Karpas-422 (cell line): ENCODE results near the gene NAT14. TPM values are rescaled to one million over a fixed set of nuclear protein-coding genes. Genes with fewer than 3 reads are reported as not detected.

ENCODE experiments used
- DNase-seq: peaks from one replicate; pipeline ENCODE4 v3.0.0-alpha.2; 2015
- H2AFZ ChIP-seq: fragments of 200-600 bp; sonication (generic); 2 replicates; pipeline ENCODE4 v1.6.1; 2014; ENCODE audit warnings: antibody characterized with exemption, low read length, mixed read lengths
- H3K27ac ChIP-seq: fragments of 200-600 bp; sonication (generic); 2 replicates; pipeline ENCODE4 v1.5.1; 2014; ENCODE audit warnings: mild to moderate bottlenecking, low read length, moderate library complexity
- H3K27me3 ChIP-seq: fragments of 200-600 bp; sonication (generic); 2 replicates; pipeline ENCODE4 v1.6.1; 2014; ENCODE audit warnings: low read length, mixed read lengths
- H3K36me3 ChIP-seq: fragments of 200-600 bp; sonication (generic); 2 replicates; pipeline ENCODE4 v1.6.1; 2014; ENCODE audit warnings: low read length, mixed read lengths; ENCODE audit not compliant: insufficient read depth
- H3K4me1 ChIP-seq: fragments of 200-600 bp; sonication (generic); 2 replicates; pipeline ENCODE4 v1.6.1; 2014; ENCODE audit warnings: mild to moderate bottlenecking, low read length, mixed read lengths
- H3K4me2 ChIP-seq: fragments of 200-600 bp; sonication (generic); 2 replicates; pipeline ENCODE4 v1.6.1; 2014; ENCODE audit warnings: low read length, low read depth, mild to moderate bottlenecking; ENCODE audit not compliant: poor library complexity, severe bottlenecking
- H3K4me3 ChIP-seq: fragments of 200-600 bp; sonication (generic); 2 replicates; pipeline ENCODE4 v1.5.1; 2014; ENCODE audit warnings: mild to moderate bottlenecking, antibody characterized with exemption, low read length, mixed read lengths
- H3K79me2 ChIP-seq: fragments of 200-600 bp; sonication (generic); 2 replicates; pipeline ENCODE4 v1.6.1; 2014; ENCODE audit warnings: mild to moderate bottlenecking, low read length, mixed read lengths
- H3K9ac ChIP-seq: fragments of 200-600 bp; sonication (generic); 2 replicates; pipeline ENCODE4 v1.6.0; 2014; ENCODE audit warnings: low read length
- H3K9me2 ChIP-seq: fragments of 200-600 bp; sonication (generic), shearing (Covaris generic); replicated peaks from 2 replicates; pipeline ENCODE4 v1.6.0; 2014; ENCODE audit warnings: mild to moderate bottlenecking, low read length, moderate library complexity; ENCODE audit not compliant: insufficient read depth
- H3K9me3 ChIP-seq: fragments of 300-700, 200-600 bp; sonication (generic); 2 replicates; pipeline ENCODE4 v1.6.1; 2014; ENCODE audit warnings: low read length, mixed read lengths
- H4K20me1 ChIP-seq: fragments of 200-600 bp; sonication (generic); 2 replicates; pipeline ENCODE4 v1.6.1; 2014; ENCODE audit warnings: mild to moderate bottlenecking, antibody characterized with exemption, low read length, low read depth; ENCODE audit not compliant: insufficient read depth
- total RNA-seq: library from RNA; depleted of rRNA; stranded (reverse); fragments of >200 nt; shearing (Covaris generic); gene quantifications from 2 replicates; pipeline ENCODE4 v1.2.3, GENCODE V29; 2014; ENCODE audit warnings: low replicate concordance

NAT14 gene
- total RNA-seq, 1 experiment from 2014 or later, result 29.7 TPM

DNA sequence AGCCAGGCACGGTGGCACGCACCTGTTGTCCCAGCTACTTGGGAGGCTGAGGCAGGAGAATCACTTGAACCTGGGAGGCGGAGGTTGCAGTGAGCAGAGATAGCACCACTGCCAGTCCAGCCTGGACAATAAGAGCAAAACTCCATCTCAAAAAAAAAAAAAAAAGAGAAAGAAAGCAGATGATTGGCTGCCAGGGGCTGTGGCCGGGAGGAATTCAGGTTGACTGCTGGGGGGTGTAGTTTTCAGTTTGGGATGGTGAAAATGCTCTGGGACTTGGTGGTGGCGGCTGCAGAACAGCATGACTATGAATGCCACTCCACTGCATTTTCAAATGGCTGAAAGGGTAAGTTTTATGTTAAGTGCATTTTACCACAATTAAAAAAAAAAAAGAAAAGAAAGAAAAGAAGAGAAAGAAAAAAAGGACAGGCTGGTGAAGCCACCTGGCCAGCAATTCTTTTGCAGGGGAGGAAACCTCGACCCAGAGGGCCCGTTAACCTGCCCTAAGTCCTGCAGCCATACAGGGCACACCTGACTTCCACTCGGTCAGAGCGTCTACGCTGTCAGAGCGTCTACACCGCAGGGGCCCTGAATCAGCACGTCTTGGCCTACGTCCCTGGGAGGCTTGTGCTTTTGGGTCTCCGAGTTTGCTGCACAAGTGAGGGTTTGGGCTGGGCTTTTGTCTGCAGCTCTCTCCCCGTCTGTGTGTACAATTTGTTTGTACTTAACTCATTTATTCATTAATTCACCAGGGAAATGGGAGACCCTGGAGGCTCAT is 27.1 kb upstream of the NAT14 start:
- no peak overlapping the region for H3K27ac ChIP-seq
- no peaks in the 10 kb centered on the region for H3K27me3 ChIP-seq
- no peaks in the 10 kb centered on the region; the same call in 1 of the 2 replicates for H4K20me1 ChIP-seq
- H3K36me3 ChIP-seq, result peaks cover 5% of the 10 kb centered on the region
- no peaks in the 10 kb centered on the region for H3K9me2 ChIP-seq
- H3K4me1 ChIP-seq, result peaks cover 18% of the 10 kb centered on the region
- no peak overlapping the region for H3K4me3 ChIP-seq
- DNase-seq, result no peak
- no peak overlapping the region for H3K9ac ChIP-seq
- no peaks in the 10 kb centered on the region for H3K9me3 ChIP-seq
- H3K79me2 ChIP-seq, result peaks cover 26% of the 10 kb centered on the region
- no peak overlapping the region for H2AFZ ChIP-seq
- no peak overlapping the region for H3K4me2 ChIP-seq

DNA sequence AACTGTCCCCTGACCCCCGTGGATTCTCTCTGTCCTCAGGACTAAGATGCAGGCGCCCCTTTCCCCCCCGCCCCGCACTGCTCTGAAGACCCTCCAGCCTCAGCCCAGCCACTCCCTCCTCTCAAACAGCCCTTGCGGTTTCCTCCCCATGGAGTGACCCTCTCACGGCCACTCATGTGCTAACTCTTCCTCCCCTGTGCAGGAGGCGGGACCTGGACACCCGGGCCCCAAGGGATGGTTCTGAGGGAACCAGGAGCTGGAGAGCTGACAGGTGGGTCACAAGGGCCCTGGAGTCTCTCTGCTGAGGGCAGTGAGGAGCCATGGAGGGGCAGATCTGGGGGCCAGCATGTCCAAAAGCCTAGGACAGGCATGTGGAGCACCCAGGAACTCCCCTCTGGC is 25.4 kb upstream of the NAT14 start:
- no peaks in the 10 kb centered on the region for H3K36me3 ChIP-seq
- H3K27me3 ChIP-seq, result no peaks in the 10 kb centered on the region
- H2AFZ ChIP-seq, result no peak overlapping the region
- no peaks in the 10 kb centered on the region for H3K9me3 ChIP-seq
- H3K4me1 ChIP-seq, result peaks cover 18% of the 10 kb centered on the region
- no peak overlapping the region for H3K9ac ChIP-seq
- DNase-seq, result no peak
- no peak overlapping the region for H3K4me3 ChIP-seq
- no peaks in the 10 kb centered on the region for H3K9me2 ChIP-seq
- peaks cover 26% of the 10 kb centered on the region for H3K79me2 ChIP-seq
- H3K27ac ChIP-seq, result no peak overlapping the region
- H4K20me1 ChIP-seq, result no peaks in the 10 kb centered on the region
- peak overlapping the region; percentile 98 for H3K4me2 ChIP-seq

DNA sequence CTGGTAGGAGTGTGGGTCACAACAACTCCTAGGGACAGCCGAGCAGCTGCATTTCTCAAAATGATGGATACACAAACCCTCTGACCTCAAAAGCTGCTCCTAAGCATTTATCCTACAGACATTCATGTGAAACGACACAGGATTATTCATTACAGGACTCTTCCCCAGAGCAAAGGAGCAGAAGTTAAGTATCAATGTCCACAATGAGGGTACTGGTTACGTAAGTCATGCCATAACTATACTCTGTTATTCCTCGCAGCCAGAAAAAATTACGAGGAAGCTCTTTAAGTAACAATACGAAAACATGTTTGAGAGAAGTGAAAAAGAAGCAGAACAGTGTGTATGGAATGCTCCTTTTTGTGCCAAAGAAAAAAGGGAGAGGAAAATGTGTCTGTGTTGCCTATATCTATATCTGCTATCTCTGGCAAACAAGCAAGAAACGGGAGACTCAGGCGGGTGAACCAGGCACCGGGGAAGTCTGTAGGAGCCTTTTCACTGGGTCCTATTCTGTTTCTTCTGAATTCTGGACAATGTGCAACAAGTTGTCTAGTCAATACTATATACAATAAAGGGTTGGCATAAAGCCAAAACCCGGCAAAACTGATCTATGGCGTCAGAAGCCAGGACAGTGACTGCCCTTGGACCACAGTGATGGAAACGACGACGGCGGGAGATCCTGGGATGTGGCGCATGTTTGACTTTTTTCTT is 24.9 kb upstream of the NAT14 start:
- H2AFZ ChIP-seq, result no peak overlapping the region
- no peaks in the 10 kb centered on the region for H3K36me3 ChIP-seq
- peaks cover 26% of the 10 kb centered on the region for H3K79me2 ChIP-seq
- H3K4me3 ChIP-seq, result peak overlapping the region; percentile 93; the same call in 1 of the 2 replicates
- H3K27ac ChIP-seq, result no peak overlapping the region
- peaks cover 18% of the 10 kb centered on the region for H3K4me1 ChIP-seq
- H3K9ac ChIP-seq, result peak overlapping the region; percentile 97; the same call in 1 of the 2 replicates
- H3K27me3 ChIP-seq, result no peaks in the 10 kb centered on the region
- DNase-seq, result no peak
- H3K4me2 ChIP-seq, result peak overlapping the region; percentile 98
- no peaks in the 10 kb centered on the region for H3K9me3 ChIP-seq
- no peaks in the 10 kb centered on the region for H4K20me1 ChIP-seq
- H3K9me2 ChIP-seq, result no peaks in the 10 kb centered on the region

DNA sequence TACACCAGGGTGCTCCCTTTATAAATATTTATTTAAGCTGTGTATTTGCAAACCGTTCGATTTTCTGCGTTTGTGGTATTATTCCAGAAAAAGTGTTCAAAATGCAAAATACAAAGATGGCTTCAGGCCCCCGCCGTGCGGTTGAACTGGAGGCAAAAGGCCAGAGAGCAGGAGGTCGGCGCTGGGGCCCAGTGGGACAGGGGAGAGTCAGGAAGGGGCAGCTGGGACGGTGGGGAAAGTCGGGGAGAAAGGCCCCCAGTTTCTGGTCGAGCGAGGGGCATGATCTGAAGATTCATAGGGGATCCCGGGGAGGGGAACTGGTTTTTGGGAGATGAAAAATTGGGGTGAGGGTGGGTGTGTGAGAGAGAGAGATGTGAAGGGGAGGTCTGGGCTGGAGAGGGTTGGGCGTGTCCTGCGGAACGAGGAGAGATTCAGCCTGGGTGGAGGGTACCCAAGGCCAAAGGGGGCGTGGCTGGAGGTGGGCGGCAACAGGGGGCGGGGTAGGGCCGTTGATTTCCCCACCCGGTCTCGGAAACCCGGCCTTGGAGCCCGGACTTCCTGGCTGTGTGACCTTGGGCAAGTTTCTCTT is 24.2 kb upstream of the NAT14 start:
- H3K36me3 ChIP-seq, result no peaks in the 10 kb centered on the region
- peak; percentile 89 for DNase-seq
- H3K4me3 ChIP-seq, result peak overlapping the region; percentile 93
- H3K4me2 ChIP-seq, result peak overlapping the region; percentile 98
- H3K9me3 ChIP-seq, result no peaks in the 10 kb centered on the region
- no peak overlapping the region for H2AFZ ChIP-seq
- H3K27ac ChIP-seq, result peak overlapping the region; percentile 88
- no peaks in the 10 kb centered on the region for H3K9me2 ChIP-seq
- peak overlapping the region; percentile 97 for H3K9ac ChIP-seq
- H3K4me1 ChIP-seq, result peaks cover 18% of the 10 kb centered on the region
- no peaks in the 10 kb centered on the region for H4K20me1 ChIP-seq
- H3K27me3 ChIP-seq, result no peaks in the 10 kb centered on the region
- peaks cover 26% of the 10 kb centered on the region for H3K79me2 ChIP-seq

DNA sequence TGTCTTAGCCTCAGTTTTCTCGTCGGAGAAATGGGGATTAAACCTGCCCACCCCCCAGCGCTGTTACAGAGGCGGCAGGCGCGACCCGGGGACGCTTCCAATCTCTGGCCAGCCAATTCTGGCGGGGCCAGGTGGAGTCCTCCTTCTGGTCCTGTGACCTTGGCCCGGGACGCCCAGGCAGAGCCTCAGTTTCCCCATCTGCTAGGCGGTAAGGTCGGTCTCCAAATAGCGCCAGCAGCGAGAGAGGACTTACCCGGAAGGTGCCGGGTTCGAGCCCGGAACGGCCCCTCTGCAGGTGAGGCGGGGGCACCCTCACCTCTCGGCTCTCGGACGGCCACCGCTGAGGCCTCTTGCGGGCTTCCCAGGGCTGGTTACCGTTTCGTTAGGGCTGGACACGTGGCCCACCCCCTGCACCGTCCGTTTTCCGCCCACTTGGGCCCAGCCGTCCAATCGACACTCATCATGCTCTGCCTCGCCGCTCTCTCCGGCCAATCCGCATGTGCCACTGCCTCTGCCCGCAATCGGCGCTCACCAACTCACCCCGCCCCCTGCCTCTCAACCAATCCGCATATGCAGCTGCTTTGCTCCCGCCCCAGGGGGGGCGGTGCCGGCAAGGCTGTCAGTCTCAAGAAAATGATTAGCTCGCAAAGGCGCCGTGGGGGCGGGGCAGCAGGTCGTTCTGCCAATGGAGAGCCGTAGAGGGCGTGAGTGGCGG is 23.6 kb upstream of the NAT14 start, which contains the start of gene ISOC2:
Gene ISOC2, minus strand, starts transcription at position 384 of the 715 bp plus-strand sequence. CDS start 5,156 bp downstream, outside the sequence.
- Histone ChIP-seq H3K4me1 (peaks cover 18% of the 10 kb centered on the region), H3K4me2 (peak within 1 kb of the TSS; percentile 98), H4K20me1 (no peaks in the 10 kb centered on the region), H3K27ac (peak within 1 kb of the TSS; percentile 88), H3K9me3 (no peaks in the 10 kb centered on the region), H3K79me2 (peaks cover 26% of the 10 kb centered on the region), H3K27me3 (no peaks in the 10 kb centered on the region), H2AFZ (peak within 1 kb of the TSS; percentile 55; the same call in 1 of the 2 replicates), H3K4me3 (peak within 1 kb of the TSS; percentile 93), H3K9ac (peak within 1 kb of the TSS; percentile 97), H3K9me2 (no peaks in the 10 kb centered on the region), H3K36me3 (no peaks in the 10 kb centered on the region)
- DNase-seq, result peak; percentile 100

GRCh38 chr19:55461974-55462626 is 22.9 kb upstream of the NAT14 start:
- peak overlapping the region; percentile 76 for H3K4me2 ChIP-seq
- H3K27me3 ChIP-seq, result no peaks in the 10 kb centered on the region
- H3K79me2 ChIP-seq, result peaks cover 26% of the 10 kb centered on the region
- H2AFZ ChIP-seq, result peak overlapping the region; percentile 46; the same call in 1 of the 2 replicates
- no peaks in the 10 kb centered on the region for H4K20me1 ChIP-seq
- no peak overlapping the region for H3K27ac ChIP-seq
- no peaks in the 10 kb centered on the region for H3K9me2 ChIP-seq
- DNase-seq, result no peak
- H3K4me1 ChIP-seq, result peaks cover 18% of the 10 kb centered on the region
- peak overlapping the region; percentile 60 for H3K4me3 ChIP-seq
- H3K9ac ChIP-seq, result peak overlapping the region; percentile 65
- H3K9me3 ChIP-seq, result no peaks in the 10 kb centered on the region
- H3K36me3 ChIP-seq, result no peaks in the 10 kb centered on the region

GRCh38 chr19:55462722-55463121 is 22.3 kb upstream of the NAT14 start:
- no peaks in the 10 kb centered on the region for H3K36me3 ChIP-seq
- DNase-seq, result no peak
- H3K9me3 ChIP-seq, result no peaks in the 10 kb centered on the region
- no peak overlapping the region for H3K4me2 ChIP-seq
- peaks cover 18% of the 10 kb centered on the region for H3K4me1 ChIP-seq
- H3K4me3 ChIP-seq, result no peak overlapping the region
- H3K27ac ChIP-seq, result no peak overlapping the region
- no peaks in the 10 kb centered on the region for H3K9me2 ChIP-seq
- peaks cover 26% of the 10 kb centered on the region for H3K79me2 ChIP-seq
- no peak overlapping the region for H2AFZ ChIP-seq
- no peaks in the 10 kb centered on the region for H4K20me1 ChIP-seq
- H3K9ac ChIP-seq, result no peak overlapping the region
- H3K27me3 ChIP-seq, result no peaks in the 10 kb centered on the region
